Natural killer cell (primary cell): Measurements from ENCODE around the gene DTNBP1. TPM values are rescaled to one million over a fixed set of nuclear protein-coding genes. Genes with fewer than 3 reads are reported as not detected.
A peak's percentile ranks its signal among the peaks of the same experiment; 100 is the strongest.

Source experiments
- ATAC-seq, 3 donors: fragments of 150-1000 bp in 2 of 3; fragments of 200-7000 bp in 1 of 3; cut with Tn5 transposase; 1 replicate in 1 of 3; 2 replicates in 2 of 3; pipeline ENCODE4 v1.10.0; 2021; ENCODE audit warnings: mild to moderate bottlenecking in 2 of 3, moderate library complexity in 2 of 3
- DNase-seq, 2 donors: peaks; one replicate each; pipeline versions ENCODE4 v3.0.0 to v3.0.0-alpha.2; 2013 to 2021; ENCODE audit warnings: mixed read lengths in 1 of 2
- H3K27ac ChIP-seq: one replicate; pipeline ENCODE4 v1.5.1; 2013; ENCODE audit warnings: mild to moderate bottlenecking, low read length
- H3K27me3 ChIP-seq: one replicate; pipeline ENCODE4 v1.6.1; 2013; ENCODE audit warnings: low read length; ENCODE audit not compliant: control insufficient read depth, insufficient read depth
- H3K36me3 ChIP-seq: one replicate; pipeline ENCODE4 v1.6.1; 2013; ENCODE audit warnings: low read length; ENCODE audit not compliant: control insufficient read depth, insufficient read depth
- H3K4me1 ChIP-seq: one replicate; pipeline ENCODE4 v1.6.1; 2013; ENCODE audit warnings: low read length; ENCODE audit not compliant: control insufficient read depth, insufficient read depth
- H3K4me3 ChIP-seq: one replicate; pipeline ENCODE4 v1.5.1; 2013; ENCODE audit warnings: low read length
- H3K9me3 ChIP-seq: one replicate; pipeline ENCODE4 v1.6.1; 2013; ENCODE audit warnings: low read length; ENCODE audit not compliant: control insufficient read depth, insufficient read depth
- H3K27ac Mint-ChIP-seq, 2 donors: one replicate each; pipeline ENCODE4 v1.8.0; 2022; ENCODE audit warnings: mild to moderate bottlenecking in 2 of 2, mixed read lengths in 2 of 2, moderate library complexity in 1 of 2
- H3K27me3 Mint-ChIP-seq, 2 donors: one replicate each; pipeline ENCODE4 v1.8.0; 2022; ENCODE audit warnings: low read depth in 2 of 2, mixed read lengths in 2 of 2
- H3K36me3 Mint-ChIP-seq: one replicate; pipeline ENCODE4 v1.8.0; 2022; ENCODE audit warnings: mixed read lengths
- H3K4me1 Mint-ChIP-seq, 2 donors: one replicate each; pipeline ENCODE4 v1.8.0; 2022; ENCODE audit warnings: mixed read lengths in 2 of 2
- H3K4me3 Mint-ChIP-seq: one replicate; pipeline ENCODE4 v1.8.0; 2022; ENCODE audit warnings: mild to moderate bottlenecking, moderate library complexity, mixed read lengths
- H3K9me3 Mint-ChIP-seq, 2 donors: one replicate each; pipeline ENCODE4 v1.8.0; 2022; ENCODE audit warnings: mixed read lengths in 2 of 2
- CTCF ChIP-seq: fragments of 200-600 bp; IDR thresholded peaks from one replicate; pipeline ENCODE4 v1.8.0; 2022; ENCODE audit warnings: antibody characterized with exemption
- WGBS: methylation state at CpG from one replicate; pipeline ENCODE4 v1.1.7; 2013; ENCODE audit warnings: missing lambda C conversion rate; ENCODE audit not compliant: insufficient coverage; 5-methylcytosine and 5-hydroxymethylcytosine counted together
- intact Hi-C: fragments of 100-400 bp; cut with micrococcal nuclease; formaldehyde crosslinking; loops from one replicate; pipeline ENCODE4 v1.14.2; 2022
- total RNA-seq, 4 donors: library from RNA; stranded (reverse); fragments of 120-200 nt in 1 of 4; gene quantifications; one replicate each; pipeline versions ENCODE4 v1.2.3 to v1.2.4, GENCODE V29; 2013 to 2022

Gene DTNBP1
- total RNA-seq, 3 donors from 2014 or later (not counting 1 experiment from before 2014, with no cell fraction given): 31.6 to 42.2 (median 38.4) TPM

GRCh38 chr6:15573384-15573783 is 89.4 kb downstream of the DTNBP1 start:
- H3K36me3 ChIP-seq: no peaks in the 10 kb centered on the region
- Mint-ChIP-seq H3K27me3 (no peaks in the 10 kb centered on the region), H3K4me3 (no peak overlapping the region), H3K9me3 (no peaks in the 10 kb centered on the region), H3K36me3 (no peaks in the 10 kb centered on the region), H3K27ac (no peak overlapping the region), H3K4me1 (peaks cover 60 to 66% of the 10 kb centered on the region in 2 donors)
- DNase-seq (no peak), ATAC-seq (no peak)
- intact Hi-C loops: no loop called here
- H3K4me3 ChIP-seq: no peak overlapping the region
- H3K9me3 ChIP-seq: no peaks in the 10 kb centered on the region
- peaks cover 10% of the 10 kb centered on the region for H3K4me1 ChIP-seq
- WGBS: 97% methylated on average over 4 of the region's 4 CpGs
- no peak for TF ChIP-seq CTCF
- H3K27me3 ChIP-seq: no peaks in the 10 kb centered on the region
- no peak overlapping the region for H3K27ac ChIP-seq

GRCh38 chr6:15572296-15573016 is 90.4 kb downstream of the DTNBP1 start:
- Mint-ChIP-seq H3K36me3 (no peaks in the 10 kb centered on the region), H3K27ac (no peak overlapping the region), H3K27me3 (no peaks in the 10 kb centered on the region), H3K4me1 (peaks cover 56 to 60% of the 10 kb centered on the region in 2 donors), H3K9me3 (no peaks in the 10 kb centered on the region), H3K4me3 (no peak overlapping the region)
- 96% methylated on average over 4 of the region's 5 CpGs for WGBS
- Histone ChIP-seq H3K9me3 (no peaks in the 10 kb centered on the region), H3K4me1 (peaks cover 10% of the 10 kb centered on the region), H3K4me3 (no peak overlapping the region), H3K27ac (no peak overlapping the region), H3K36me3 (no peaks in the 10 kb centered on the region), H3K27me3 (no peaks in the 10 kb centered on the region)
- DNase-seq: no peak
- ATAC-seq: no peak
- intact Hi-C loops: no loop called here
- TF ChIP-seq CTCF: no peak

- H3K27ac ChIP-seq: no peak overlapping the region
- DNase-seq: no peak
- H3K27me3 ChIP-seq: no peaks in the 10 kb centered on the region
- H3K27ac Mint-ChIP-seq: peak overlapping the region; percentile 39 to 84
- intact Hi-C loops: no loop called here
- H3K9me3 Mint-ChIP-seq: no peaks in the 10 kb centered on the region
- no peak overlapping the region for H3K4me3 ChIP-seq
- H3K9me3 ChIP-seq: no peaks in the 10 kb centered on the region
- no peak for ATAC-seq
- TF ChIP-seq CTCF: no peak
- H3K27me3 Mint-ChIP-seq: no peaks in the 10 kb centered on the region
- no peak overlapping the region for H3K4me3 Mint-ChIP-seq
- no peaks in the 10 kb centered on the region for H3K36me3 Mint-ChIP-seq
- H3K4me1 ChIP-seq: peaks cover 10% of the 10 kb centered on the region
- peaks cover 40 to 52% of the 10 kb centered on the region in 2 donors for H3K4me1 Mint-ChIP-seq
- no peaks in the 10 kb centered on the region for H3K36me3 ChIP-seq
- WGBS: 92% methylated on average over 2 of the region's 2 CpGs
Measured at GRCh38 chr6:15570171-15570570, 92.7 kb downstream of the DTNBP1 start.
